ENCODE data around the gene APOH. TPM values are rescaled to one million over a fixed set of nuclear protein-coding genes. Genes with fewer than 3 reads are reported as not detected.

The APOH gene
- total and polyA plus RNA-seq, 9 of the 15 experiments (the other 6 are each of a cell fraction or from before 2014, with no cell fraction given), result 1.1 TPM; not detected in 8

DNA sequence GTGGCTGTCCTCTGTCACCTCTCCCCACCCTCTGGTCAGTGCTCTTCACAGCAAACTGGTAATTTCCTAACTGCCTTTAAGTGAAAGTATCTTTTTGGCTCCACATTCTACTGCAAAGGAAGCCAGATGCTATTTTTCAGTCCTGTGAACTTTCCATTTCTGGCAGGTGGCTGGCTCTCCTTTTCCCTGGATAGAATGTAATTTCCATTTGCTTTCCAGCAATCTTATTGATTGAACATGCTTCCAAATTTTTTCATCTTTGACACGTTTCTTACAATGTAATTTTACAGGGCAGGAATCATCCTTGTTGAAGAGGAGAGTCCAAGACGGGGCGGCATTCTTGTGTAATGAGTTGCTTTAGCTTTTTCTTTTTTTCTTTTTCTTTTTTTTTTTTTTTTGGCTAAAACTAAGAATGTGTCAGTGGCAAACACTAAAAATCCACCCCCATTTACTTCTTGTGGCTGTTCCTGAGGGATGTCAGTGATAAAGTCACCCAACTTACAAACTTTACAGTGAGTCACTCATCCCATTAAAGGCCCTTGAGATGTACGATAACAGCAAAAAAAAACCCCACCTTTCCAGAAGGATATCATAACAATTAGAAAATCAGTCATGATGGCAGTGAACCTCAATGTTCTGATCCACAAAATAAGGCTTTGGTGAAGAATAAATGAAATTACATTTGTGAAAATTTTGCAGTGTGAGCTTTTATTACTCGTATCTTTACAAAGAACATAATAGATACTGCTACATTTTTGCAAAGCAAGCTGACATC, 43.8 kb upstream of the APOH start:
- Histone ChIP-seq H3K36me3 (ENCODE audit: control insufficient read depth, insufficient read depth, low read length) (no peaks in the 10 kb centered on the region), H3K4me3 (no peak overlapping the region), H4K20me1 (replicated peaks; ENCODE audit: control insufficient read depth, insufficient read depth, low read length) (peaks cover 2% of the 10 kb centered on the region; the same call in 1 of the 2 replicates), H3K79me2 (ENCODE audit: control insufficient read depth, insufficient read depth, low read length) (no peaks in the 10 kb centered on the region), H3K27ac (ENCODE audit: extremely low read depth, low read depth, low read length) (no peak overlapping the region), H3K4me2 (ENCODE audit: insufficient read depth, low read length) (peak overlapping the region; percentile 29; the same call in 1 of the 2 replicates), H3K27me3 (ENCODE audit: control insufficient read depth in 2 of 2, insufficient read depth in 2 of 2, low read length in 2 of 2) (peaks cover 0 to under 1% of the 10 kb centered on the region in 2 experiments; a peak in 1 of 5 replicates), H3K9me1 (ENCODE audit: control insufficient read depth, insufficient read depth, low read length) (no peaks in the 10 kb centered on the region), H2AFZ (ENCODE audit: low read depth, low read length) (no peak overlapping the region), H3K9me3 (replicated peaks; ENCODE audit: control insufficient read depth, insufficient read depth, low read depth, low read length) (no peaks in the 10 kb centered on the region), H3K4me1 (replicated peaks in 1 of 2; ENCODE audit: control insufficient read depth in 2 of 2, insufficient read depth in 2 of 2, low read length in 2 of 2) (peaks cover 0 to 22% of the 10 kb centered on the region in 2 experiments; a peak in 4 of 5 replicates), H3K9ac (ENCODE audit: insufficient read depth in 1 of 2, low read depth in 2 of 2, low read length in 2 of 2) (peak overlapping the region in 1 of 2 experiments; percentile 29; a peak in 1 of 4 replicates)
- intact Hi-C loops (cut with micrococcal nuclease), result no loop called here
- no TSS peak for BruUV-seq (replicated peaks)
- ChIA-PET CTCF (ENCODE audit: low intra/inter-chr PET ratio) (no interaction called here), POLR2A (interaction anchor here (0.6 to 1.2 kb wide), 3 partner anchors 13 to 1217 kb away, joined by 3 to 5 read pairs (median 3); no protein-coding TSS in a partner anchor)
- ATAC-seq, result peak; percentile 52; the same call in 2 of the 3 replicates
- in situ Hi-C loops (cut with MboI), result no loop called here
- DNase-seq (ENCODE audit: extremely low read depth in 1 of 4, low spot score in 3 of 4), result peak; percentile 46 to 66 (median 54)
- FAIRE-seq, result no peak
- 7% methylated on average over 5 of the region's 5 CpGs for WGBS (ENCODE audit: insufficient coverage, low coverage, missing lambda C conversion rate)
- TF ChIP-seq ZNF830 (CRISPR knock-in tag; IDR thresholded peaks at IDR 0.05) (no peak), PML (IDR thresholded peaks at IDR 0.05; ENCODE audit: low read length) (no peak), HOXB6 (CRISPR knock-in tag; IDR thresholded peaks at IDR 0.05; ENCODE audit: borderline replicate concordance) (no peak), SREBF2 (CRISPR knock-in tag; IDR thresholded peaks at IDR 0.05) (no peak), SMARCE1 (IDR thresholded peaks at IDR 0.05) (peak; percentile 89), MCM3 (IDR thresholded peaks at IDR 0.05) (no peak), CEBPG (CRISPR knock-in tag; IDR thresholded peaks at IDR 0.05) (no peak), CEBPG (tag; conservative IDR thresholded peaks at IDR 0.05 in 1 of 2, IDR thresholded peaks at IDR 0.05 in 1 of 2) (no peak), NCOA1 (IDR thresholded peaks at IDR 0.05; ENCODE audit: low read depth) (no peak), ERF (CRISPR knock-in tag; IDR thresholded peaks at IDR 0.05) (no peak), ZNF384 (IDR thresholded peaks at IDR 0.05; ENCODE audit: low read depth, low read length) (peak; percentile 90), ETS2 (tag; IDR thresholded peaks at IDR 0.05; ENCODE audit: borderline replicate concordance, poor library complexity, severe bottlenecking) (no peak), ZNF57 (CRISPR knock-in tag; IDR thresholded peaks at IDR 0.05) (no peak), U2AF1 (optimal IDR thresholded peaks at IDR 0.05; ENCODE audit: low read depth, low read length) (no peak), BCOR (IDR thresholded peaks at IDR 0.05) (no peak), SMAD4 (CRISPR knock-in tag; conservative IDR thresholded peaks at IDR 0.05) (no peak)
- TF ChIP-seq, protein P1, sequence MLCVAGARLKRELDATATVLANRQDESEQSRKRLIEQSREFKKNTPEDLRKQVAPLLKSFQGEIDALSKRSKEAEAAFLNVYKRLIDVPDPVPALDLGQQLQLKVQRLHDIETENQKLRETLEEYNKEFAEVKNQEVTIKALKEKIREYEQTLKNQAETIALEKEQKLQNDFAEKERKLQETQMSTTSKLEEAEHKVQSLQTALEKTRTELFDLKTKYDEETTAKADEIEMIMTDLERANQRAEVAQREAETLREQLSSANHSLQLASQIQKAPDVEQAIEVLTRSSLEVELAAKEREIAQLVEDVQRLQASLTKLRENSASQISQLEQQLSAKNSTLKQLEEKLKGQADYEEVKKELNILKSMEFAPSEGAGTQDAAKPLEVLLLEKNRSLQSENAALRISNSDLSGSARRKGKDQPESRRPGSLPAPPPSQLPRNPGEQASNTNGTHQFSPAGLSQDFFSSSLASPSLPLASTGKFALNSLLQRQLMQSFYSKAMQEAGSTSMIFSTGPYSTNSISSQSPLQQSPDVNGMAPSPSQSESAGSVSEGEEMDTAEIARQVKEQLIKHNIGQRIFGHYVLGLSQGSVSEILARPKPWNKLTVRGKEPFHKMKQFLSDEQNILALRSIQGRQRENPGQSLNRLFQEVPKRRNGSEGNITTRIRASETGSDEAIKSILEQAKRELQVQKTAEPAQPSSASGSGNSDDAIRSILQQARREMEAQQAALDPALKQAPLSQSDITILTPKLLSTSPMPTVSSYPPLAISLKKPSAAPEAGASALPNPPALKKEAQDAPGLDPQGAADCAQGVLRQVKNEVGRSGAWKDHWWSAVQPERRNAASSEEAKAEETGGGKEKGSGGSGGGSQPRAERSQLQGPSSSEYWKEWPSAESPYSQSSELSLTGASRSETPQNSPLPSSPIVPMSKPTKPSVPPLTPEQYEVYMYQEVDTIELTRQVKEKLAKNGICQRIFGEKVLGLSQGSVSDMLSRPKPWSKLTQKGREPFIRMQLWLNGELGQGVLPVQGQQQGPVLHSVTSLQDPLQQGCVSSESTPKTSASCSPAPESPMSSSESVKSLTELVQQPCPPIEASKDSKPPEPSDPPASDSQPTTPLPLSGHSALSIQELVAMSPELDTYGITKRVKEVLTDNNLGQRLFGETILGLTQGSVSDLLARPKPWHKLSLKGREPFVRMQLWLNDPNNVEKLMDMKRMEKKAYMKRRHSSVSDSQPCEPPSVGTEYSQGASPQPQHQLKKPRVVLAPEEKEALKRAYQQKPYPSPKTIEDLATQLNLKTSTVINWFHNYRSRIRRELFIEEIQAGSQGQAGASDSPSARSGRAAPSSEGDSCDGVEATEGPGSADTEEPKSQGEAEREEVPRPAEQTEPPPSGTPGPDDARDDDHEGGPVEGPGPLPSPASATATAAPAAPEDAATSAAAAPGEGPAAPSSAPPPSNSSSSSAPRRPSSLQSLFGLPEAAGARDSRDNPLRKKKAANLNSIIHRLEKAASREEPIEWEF (CRISPR knock-in tag; IDR thresholded peaks at IDR 0.05), result no peak
- TF ChIP-seq, protein P2, sequence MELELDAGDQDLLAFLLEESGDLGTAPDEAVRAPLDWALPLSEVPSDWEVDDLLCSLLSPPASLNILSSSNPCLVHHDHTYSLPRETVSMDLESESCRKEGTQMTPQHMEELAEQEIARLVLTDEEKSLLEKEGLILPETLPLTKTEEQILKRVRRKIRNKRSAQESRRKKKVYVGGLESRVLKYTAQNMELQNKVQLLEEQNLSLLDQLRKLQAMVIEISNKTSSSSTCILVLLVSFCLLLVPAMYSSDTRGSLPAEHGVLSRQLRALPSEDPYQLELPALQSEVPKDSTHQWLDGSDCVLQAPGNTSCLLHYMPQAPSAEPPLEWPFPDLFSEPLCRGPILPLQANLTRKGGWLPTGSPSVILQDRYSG (tag; conservative IDR thresholded peaks at IDR 0.05; ENCODE audit: low read depth), result no peak

Data from K562 (cell line).